Fibroblast of skin of left quadriceps (primary cell): Measurements from ENCODE around the gene GAPT.

Experiments
- DNase-seq, 2 experiments: peaks; one replicate each; pipeline ENCODE4 v3.0.0-alpha.2; 2013; ENCODE audit warnings: low read depth in 2 of 2

The GAPT gene

DNA sequence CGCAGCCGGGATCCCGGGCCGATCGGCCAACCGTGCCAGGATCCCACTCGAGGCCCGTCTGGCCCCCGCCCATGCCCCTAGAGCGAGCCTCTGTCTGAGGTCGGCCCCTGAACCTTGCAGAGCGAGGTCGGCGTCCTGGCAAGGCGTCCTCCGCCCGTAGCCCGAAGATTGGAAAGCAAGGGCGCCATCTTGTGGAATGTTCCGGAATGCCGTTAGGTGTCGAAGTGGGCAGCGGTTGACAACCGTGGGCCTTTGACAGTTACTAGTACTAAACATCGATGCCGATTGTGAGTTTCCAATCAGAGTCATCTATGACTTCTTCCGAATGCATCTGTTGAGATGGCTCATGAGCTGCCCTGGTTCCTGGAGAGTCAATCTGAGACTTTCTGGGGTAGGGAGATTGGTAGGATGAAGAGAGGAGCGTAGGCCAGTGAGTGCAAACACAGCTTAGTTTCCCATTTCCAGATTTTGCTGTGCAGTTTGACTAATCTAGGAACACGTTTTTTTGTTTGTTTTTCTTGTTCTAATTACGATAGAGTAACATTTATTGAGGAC lies 30.4 kb upstream of the GAPT start:
- DNase-seq = peak; percentile 65 to 66

DNA sequence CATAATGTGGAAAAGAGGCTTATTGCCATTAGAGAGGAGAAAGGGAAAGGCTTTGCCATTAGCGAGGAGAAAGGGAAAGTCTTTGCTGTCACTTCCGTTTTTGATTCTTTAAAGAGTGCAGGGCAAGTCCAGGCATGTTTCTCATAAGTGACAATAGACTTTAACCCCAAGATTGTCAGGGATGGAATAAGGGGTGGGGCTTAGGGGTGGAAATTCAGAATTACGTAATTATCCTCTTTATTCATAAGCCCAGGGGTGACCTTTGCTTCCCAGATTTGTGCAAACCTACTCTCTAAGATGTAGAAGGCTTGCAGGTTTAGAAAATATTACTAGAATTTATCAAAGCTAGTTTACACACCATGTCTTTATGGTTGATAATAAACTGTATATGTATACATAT lies 29.1 kb upstream of the GAPT start:
- DNase-seq = no peak

DNA sequence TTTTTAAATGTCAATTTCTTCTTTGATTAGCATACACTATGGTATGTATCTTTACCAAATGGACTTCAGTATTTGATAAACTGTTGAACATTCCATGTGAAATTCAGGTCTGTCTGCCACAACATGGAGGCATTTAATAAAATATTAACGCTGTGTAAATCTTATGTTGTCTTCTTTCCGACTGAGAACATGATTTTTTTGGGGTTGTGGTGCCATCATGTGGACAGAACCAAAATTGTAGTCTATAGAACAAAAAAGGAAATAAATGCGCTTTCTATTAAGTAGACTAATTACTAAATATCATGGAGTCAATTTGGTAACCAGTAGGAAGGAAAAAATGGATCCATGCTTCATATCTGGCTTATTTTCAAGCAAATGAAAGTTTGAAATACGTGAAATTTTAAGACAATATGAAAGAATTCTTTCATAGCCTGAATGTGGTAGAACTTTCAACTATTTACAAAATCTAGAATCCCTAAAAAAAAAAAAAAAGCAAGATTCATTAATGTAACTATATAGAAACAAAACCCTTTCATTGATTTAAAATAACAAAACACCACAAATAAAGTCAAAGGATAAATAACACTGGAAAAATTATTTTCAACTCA lies 28.5 kb upstream of the GAPT start:
- peak; percentile 36 to 48 for DNase-seq

DNA sequence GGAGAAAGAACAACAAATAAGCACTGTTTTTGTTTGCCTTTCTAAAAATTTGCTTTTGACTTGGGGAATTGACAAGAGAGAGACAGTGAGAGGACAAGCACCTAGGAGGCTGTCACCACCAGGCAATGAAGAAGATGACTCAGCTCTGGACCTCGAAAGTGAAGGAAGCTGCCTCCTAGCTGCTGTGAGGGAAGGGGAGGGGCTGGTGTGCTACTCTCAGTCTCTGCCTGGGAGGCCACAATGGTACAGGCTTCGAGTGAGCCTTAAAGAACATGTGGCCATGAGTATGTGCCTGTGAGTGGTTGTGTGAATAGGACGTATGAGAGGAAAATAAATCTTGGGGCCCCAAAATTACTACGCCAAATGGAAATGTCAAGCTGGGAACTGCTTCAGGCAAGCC lies 24.3 kb upstream of the GAPT start:
- no peak for DNase-seq

DNA sequence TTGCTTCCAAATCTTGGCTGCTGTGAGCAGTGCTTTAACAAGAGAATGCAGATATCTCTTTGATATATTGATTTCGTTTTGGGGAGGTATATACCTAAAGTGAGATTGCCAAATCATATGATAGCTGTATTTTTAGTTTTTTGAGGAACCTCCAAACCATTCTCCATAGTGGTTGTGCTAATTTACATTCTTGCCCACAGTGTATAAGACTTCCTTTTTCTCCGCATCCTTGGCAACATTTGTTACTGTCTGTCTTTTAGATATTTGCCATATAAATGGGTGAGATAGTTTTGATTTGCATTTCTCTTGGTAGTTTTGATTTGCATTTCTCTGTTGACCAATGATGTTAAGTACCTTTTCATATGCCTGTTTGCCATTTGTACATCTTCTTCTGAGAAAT lies 21.3 kb upstream of the GAPT start:
- DNase-seq = no peak

DNA sequence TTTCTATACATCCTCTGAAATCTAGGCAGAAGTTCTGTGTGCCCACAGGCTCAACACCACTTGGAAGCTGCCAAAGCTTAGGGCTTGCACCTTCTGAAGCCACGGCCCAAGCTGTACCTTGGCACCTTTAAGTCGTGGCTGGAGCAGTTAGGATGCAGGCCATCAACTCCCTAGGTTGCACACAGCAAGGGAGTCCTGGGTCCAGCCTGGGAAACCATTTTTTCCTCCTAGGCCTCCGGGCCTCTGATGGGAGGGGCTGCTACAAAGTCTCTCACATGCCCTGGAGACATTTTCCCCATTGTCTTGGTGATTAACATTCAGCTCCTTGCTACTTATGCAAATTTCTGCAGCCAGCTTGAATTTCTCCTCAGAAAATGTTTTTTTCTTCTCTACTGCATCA lies 15.8 kb upstream of the GAPT start:
- DNase-seq = no peak

DNA sequence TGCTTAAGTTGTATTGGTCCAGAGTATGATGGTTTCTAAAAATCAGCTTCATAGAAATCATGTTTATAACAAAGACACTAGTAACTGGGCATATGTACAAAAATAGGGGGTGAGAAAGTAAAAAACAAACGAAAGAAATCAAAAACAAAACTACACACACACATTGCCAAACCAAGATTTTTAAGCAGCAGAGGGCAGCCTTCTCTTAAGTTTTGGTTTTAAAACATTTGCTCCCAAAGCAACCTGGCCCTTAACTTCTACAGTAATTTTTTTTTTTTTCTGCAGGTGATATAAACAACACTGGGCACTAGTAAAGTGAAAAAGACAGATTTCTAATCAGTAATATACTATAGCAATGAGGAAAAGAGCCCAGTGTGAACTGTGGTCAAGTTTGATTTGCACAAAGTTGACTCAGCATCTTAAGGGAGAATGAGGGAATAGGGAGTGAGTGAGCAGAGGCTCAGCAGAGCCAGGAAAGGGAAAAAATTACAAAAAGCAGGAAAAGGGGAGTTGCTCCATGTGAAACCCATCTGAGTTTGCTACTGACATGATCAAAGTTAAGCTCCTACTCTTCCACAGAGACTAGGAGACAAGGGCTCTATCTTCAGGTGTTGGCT lies 13.4 kb upstream of the GAPT start:
- no peak for DNase-seq

DNA sequence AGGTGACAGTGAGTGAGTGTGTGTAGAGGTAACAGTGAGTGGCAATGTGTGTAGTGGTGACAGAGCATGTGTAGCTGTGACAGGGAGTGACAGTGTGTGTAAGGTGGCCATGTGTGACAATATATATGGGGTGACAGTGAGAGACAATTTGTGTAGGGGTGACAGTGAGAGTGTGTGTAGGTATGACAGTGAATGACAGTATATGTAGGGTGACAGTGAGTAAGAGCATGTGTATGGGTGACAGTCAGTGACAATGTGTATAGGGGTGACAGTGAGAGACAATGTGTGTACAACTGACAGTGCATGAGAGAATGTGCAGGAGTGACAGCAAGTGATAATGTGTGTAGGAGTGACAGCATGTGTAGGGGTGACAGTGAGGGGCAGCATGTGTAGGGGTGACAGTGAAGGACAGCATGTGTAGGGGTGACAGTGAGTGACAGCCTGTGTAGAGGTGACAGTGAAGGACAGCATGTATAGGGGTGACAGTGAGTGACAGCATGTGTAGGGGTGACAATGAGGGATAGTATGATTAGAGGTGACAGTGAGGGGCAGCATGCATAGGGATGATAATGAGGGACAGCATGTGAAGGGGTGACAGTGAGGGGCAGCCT lies 10.1 kb upstream of the GAPT start:
- no peak for DNase-seq

DNA sequence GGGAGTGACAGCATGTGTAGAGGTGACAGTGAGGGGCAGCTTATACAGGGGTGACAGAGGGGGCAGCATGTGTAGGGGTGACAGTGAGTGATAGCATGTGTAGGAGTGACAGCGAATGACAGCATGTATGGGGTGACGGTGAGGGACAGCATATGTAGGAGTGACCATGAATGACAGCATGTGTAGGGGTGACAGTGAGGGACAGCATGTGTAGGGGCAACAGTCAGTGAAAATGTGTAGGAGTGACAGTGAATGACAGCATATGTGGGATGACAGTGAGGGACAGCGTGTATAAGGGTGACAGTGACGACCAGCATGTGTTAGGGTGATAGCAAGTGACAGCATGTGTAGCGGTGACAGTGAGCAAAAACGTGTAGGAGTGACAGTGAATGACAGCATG lies 9.4 kb upstream of the GAPT start:
- DNase-seq = no peak

DNA sequence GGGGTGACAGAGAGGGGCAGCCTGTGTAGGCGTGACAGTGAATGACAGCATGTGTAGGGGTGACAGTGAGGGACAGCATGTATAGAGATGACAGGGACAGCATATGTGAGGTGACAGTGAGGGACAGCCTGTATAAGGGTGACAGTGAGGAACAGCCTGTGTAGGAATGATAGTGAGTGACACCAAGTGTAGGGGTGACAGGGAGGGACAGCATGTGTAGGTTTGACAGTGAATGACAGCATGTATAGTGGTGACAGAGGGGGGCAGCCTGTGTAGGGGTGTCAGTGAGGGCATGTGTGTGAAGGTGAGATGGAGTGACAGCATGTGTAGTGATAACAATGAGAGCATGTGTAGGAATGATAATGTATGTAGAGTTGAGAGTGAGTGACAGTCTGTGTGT lies 8.7 kb upstream of the GAPT start:
- DNase-seq = no peak

DNA sequence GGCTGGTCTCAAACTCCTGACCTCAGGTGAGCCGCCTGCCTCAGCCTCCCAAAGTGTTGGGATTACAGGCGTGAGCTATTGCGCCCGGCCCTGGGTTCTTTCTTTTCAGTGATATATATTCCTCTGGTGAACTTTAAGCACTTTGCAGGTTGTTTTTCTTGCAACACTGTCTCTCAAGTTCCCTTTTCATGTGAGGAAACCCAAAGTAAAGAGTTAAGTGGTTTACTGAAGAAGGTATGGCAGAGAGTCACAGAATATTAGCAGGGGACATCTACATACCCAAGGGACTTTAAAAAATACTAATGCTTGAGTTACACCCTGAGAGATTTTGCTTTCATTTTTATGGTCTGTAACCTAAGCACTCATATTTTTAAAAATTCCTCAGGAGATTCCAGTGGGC lies 6.7 kb upstream of the GAPT start:
- DNase-seq = no peak

DNA sequence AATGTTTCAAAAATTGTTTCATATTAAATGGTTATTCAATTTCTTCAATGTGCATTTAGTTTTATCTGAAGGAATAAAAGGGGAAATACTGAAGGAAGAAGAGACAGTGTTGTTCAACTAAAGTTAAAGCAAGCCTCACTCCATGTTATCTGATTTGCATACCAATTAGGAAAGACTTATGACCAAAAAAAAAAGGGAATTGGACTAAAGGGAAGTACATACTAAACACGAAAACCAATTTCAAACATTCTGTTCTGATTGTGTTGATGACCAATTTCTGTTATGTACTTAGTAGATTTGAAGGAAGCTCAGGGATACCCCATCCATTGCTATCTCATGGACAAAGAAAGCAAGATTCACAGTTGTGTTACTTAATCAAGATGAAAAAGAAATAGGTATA lies 4.9 kb upstream of the GAPT start:
- DNase-seq = no peak

DNA sequence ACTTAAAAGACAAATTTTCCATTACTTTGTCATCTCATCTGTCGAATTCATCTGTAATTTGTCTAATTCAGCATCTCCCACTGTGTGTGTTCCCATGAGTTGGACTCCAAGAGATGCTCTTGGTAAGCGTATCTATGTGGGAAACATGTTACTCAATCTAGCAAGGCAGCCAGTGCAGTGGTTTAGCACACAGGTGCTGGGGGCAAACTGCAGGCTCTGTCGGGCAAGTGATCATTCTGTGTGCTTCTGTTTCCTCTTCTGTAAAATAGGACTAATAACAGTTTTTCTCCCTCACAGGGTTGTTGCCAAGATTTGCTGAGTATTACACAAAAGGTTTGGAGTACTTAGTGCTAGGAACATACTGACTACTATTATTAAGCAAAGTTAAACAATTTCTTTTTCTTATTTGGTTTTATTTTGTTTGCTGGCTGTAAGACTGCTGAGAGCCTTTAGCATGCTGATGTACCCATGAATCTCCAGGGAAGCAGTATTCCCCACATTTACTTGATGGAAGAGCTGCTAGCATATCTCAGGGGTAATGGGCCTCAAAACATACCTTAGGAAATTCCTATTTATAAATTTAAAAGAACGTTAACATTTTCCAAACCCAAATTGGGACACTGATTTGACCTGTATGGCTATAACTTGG lies 709 bp upstream of the GAPT start:
- DNase-seq = no peak

DNA sequence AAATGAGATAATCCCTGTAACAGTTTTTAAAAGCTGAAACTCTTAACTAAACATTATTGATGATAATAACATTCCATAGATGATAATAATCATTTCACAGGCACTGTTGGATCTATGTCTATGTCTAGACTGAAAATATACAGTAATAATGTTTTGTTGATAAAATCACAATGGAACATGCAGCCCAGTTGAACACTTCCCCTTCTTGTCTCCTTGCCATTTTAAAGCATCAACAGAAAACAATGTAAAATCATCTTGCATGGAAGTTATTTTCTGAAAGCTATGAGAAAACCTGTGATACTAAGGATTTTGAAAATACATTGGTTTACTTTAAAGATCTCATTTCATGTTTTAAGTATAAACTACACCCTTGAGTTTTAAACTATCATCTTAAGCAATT lies 1.9 kb downstream of the GAPT start:
- no peak for DNase-seq

DNA sequence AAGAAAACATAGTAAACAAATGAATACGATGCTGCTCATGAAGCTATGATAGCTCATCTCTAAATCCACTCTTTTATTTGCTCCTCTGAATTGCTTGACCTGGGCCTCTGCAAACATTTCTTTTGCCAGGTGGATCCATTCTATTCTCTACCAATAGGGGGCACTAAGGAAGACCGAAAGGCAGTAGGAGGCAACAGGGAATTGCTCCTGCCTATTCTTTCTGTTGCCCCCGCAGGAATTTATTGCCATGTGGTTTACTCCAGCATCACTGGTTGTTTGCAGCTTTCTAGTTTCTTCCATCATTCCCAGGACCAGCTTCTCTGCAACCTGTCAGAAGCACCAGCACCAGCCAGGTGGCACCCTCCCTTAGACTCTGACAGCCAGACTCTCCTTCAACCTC lies 5.3 kb downstream of the GAPT start:
- no peak for DNase-seq

DNA sequence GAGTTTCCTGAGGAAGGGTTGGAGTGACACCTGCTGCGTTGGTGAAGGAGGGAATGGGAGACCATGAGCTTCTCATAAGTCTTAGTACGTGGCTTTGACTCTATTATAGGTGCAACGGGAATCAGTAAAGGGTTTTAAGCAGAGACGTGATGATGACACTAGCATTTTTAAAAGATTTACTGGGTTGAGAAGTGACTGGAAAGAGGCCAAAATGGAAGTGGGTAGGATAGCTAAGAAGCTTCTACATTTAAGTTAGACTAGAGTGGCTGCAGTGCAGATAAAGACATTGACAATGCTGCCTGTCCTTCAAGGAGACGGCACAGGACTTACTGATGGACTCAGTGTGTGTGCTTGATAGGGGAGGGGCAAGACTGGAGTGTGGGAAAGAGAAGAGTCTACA lies 6.2 kb downstream of the GAPT start:
- no peak for DNase-seq

DNA sequence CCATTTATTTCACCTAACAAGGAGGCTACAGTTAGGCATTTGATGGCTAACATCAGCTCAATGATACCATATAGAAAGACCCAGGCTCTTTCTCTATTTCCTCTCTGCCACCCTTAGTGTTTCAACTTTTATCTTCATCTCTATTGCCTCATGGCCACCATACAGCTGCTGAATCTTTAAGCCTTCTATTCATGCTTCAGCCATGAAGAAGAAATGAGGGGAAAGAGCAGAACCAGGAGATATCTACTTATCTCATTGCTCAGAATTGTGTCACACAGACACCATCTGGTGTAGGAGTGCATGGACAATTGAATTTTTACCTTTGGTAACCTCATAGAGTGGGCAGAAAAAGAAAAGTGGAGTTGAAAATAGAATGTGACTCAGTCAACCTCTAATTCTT lies 6.7 kb downstream of the GAPT start:
- DNase-seq = no peak

DNA sequence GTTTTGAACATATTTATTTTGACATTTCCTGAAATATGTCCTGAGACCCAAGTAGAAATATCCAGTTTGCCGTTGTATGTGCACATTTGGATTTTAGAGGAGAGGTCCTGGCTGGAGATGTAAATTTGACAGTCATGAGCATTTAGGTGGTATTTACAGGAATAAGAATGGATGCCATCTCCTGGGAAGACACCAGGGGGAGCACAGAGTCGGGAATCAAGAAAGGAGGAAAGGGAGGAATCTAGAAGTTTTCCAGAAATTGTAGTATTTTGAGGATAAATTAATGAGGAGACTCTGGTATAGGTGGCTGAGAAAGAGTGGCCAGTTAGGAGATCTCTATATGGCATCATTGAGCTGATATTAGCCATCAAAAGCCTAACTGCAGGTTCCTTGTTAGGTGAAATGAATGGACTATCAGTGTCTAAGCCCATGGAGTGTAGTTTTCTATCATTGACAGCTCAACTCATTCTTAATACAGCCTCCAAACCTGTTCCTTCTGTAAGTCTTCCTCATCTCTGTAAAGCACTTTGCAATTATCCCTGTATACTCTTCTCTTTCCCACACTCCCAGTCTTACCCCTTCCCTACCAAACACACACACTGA lies 7.2 kb downstream of the GAPT start:
- DNase-seq = peak; percentile 2 to 9

DNA sequence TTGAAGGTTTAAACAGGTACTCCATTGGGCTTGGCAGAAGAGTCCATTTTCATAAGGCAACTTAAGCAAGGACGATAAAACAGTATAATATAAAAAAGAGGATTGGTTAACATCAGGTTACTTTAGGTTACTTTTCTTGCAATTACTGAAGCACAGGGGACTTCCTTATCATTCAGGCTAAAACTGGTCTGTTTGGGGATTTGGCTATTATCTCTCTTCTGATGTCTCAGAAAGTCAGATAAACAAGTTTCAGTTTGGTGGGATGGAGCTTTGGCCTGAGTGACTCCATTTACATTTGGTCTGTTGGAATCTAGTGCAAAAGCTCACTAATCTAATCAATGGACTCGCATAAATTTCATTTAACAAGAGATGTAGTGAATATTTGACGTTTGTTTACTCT lies 8.0 kb downstream of the GAPT start:
- DNase-seq = no peak

DNA sequence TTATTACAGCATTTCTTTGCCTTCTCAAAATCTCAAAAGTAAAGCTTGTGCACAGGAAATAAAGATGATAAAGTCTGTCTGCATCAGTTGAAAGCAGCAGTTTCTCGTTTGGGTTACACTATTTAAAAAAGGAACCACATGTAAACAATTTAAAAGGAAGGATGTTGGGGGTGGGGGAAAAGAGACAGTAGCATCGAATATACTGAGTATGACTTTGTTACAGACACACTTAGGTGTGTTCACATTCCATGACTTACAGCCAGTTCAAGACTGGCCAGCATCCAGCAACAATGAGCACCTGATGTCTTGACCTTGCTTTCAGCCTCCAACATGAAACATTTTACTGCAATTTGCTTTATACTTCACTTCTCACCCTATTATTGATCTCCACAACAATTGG lies 8.7 kb downstream of the GAPT start:
- no peak for DNase-seq

DNA sequence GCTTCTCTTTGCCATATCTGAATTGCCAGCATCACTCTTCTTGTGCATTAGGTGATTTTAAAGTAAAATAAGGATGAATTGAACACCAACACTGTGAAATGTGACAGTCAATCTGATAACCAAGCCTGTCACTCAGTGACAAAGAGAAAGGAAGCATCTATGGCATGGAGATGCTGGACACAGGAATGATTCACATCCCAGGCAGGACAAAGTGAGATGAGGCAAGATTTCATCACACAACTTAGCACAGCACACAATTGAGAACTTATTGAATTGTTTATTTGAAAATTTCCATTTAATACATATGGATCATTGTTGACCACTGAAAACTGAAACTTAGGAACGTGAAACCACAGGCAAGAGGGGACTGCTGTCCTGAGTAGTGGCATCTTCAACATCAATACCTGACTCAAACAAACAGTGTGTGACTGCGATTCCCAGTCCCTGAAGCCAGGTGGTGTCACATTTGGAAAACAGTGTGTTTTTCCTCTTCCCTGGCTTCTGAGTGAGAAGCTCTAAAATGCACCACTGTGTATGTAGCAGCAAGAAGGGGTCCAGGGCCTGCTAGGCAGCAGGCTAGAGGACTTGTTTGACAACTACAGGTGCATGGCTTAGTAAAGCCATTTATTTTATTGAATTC lies 10.7 kb downstream of the GAPT start:
- no peak for DNase-seq
